GM12872 (cell line): ENCODE measurements around the gene DNAJB12.

ENCODE experiments used
- TF ChIP-seq, protein P1 (sequence below): IDR thresholded peaks from 3 replicates; pipeline ENCODE4 v1.5.1; 2011; ENCODE audit warnings: low read depth, mild to moderate bottlenecking, low read length, moderate library complexity; ENCODE audit not compliant: insufficient read depth

DNAJB12 gene

DNA sequence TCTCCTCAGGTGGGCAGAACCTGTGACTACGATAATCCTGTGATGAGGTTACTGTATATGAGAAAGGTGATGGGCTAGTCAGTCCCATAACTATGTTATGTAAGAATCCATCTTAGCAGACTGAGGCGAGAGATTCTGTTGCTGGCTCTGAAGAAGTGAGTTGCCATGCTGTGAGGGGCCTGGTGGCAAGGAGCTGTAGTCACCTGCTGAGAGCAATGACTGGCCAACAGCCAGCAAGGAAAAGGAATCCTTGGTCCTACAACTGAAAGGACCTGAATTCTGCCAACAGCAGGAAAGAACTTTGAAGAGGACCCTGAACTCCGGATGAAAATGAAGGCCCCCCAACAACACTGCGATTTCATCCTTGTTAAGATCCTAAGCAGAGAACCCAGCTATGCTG lies 31.0 kb upstream of the DNAJB12 start:
- TF ChIP-seq, protein P1, sequence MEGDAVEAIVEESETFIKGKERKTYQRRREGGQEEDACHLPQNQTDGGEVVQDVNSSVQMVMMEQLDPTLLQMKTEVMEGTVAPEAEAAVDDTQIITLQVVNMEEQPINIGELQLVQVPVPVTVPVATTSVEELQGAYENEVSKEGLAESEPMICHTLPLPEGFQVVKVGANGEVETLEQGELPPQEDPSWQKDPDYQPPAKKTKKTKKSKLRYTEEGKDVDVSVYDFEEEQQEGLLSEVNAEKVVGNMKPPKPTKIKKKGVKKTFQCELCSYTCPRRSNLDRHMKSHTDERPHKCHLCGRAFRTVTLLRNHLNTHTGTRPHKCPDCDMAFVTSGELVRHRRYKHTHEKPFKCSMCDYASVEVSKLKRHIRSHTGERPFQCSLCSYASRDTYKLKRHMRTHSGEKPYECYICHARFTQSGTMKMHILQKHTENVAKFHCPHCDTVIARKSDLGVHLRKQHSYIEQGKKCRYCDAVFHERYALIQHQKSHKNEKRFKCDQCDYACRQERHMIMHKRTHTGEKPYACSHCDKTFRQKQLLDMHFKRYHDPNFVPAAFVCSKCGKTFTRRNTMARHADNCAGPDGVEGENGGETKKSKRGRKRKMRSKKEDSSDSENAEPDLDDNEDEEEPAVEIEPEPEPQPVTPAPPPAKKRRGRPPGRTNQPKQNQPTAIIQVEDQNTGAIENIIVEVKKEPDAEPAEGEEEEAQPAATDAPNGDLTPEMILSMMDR, result no peak

DNA sequence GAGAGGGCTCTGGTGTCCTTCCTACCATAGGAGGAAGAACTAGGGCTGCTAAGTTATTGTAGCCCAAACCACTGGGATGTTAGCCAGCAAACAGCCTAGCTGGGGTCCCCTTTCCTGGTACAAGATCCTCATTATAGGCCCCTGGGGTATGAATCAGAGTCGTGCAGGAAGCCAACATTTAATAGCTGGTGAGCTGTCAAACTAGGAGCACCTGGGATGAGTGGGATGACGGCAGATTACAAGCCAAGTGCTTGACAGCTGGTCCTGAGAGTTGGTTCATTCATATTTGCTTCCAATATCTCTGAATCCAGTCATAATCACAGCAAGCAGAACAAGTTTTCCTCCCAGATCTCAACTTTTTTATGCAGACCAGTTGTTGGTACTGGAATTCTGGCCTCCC lies 25.1 kb upstream of the DNAJB12 start:
- TF ChIP-seq, protein P1, result no peak

DNA sequence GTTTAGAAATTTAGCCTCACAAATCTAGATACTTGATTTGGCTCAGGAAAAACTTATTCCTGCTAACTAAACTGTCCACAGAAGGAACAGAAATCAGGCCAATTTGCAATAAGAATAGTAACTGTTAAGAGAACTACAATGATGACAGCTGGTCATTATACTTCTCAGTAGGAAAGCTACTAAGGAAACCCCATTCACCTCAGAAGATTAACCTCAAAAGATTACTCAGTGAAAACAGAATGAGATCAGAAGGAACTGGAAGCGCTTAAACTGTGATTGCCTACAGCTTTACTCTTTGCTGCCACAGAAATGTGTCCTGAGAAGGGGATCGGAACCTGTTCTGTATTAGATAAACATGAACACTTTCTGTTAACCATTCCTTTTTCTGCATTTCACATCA lies 24.3 kb upstream of the DNAJB12 start:
- TF ChIP-seq, protein P1, result no peak

DNA sequence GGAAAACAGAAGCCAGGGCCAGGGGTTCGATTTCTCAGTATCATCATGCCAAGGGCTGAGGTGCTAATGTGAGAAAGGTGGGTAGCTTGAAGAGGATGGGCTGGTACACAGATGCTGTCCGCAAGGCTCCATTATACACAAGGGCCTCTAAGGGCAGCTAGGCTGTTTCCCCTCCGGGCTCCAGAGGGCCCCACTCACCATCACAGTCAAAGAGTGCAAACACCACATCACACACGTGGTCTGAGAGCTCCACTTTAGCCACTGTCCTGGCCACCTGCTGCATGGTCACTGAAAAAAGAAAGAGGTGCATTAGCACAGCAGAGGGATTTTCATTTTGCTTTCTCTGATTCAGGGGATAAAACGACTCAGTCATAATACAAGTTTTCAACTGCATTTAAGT lies 20.9 kb upstream of the DNAJB12 start:
- TF ChIP-seq, protein P1, result peak; percentile 28; the same call in 2 of the 3 replicates

DNA sequence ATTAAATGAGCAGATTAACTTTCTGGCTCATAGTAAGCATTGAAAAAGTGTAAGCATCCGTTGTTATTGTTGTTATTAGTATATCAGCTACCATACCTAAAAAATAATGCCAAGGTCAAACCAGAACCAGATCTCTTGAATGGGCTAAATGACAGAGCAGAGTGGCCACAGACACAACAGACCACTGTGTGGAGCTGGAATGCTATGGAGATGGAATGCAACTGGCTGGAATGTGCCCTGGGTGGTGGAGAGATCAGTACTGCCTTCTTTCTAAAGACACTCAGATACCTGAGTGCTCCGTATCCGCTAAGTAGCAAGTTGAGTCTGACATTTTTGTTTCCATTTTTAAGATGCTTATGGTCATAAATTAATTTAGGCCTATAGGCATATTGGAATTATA lies 20.5 kb upstream of the DNAJB12 start:
- TF ChIP-seq, protein P1, result no peak

DNA sequence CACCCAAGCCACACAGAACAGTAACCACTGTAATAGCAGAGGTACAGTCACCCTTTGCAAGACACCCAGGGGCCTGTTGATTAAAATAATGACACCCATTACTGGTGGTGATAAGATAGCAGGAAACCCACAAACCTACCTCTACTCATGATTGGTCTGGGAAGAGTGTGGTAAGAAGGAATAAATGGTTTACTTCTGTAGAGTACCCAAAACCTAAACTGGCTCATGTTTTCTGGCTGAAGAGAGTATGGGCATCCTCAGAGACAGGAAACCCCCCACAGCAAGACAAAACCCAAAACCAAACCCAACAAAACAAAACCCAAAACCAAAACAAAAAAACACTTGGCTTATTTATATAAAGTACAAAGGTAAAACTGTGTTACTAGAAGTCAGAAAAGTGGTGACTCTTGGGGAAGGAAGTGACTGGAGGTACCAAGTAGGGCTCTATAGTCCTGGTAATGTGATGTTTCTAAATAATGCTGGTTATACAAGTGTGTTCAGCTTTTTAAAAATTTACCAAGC lies 15.5 kb upstream of the DNAJB12 start:
- TF ChIP-seq, protein P1, result no peak

DNA sequence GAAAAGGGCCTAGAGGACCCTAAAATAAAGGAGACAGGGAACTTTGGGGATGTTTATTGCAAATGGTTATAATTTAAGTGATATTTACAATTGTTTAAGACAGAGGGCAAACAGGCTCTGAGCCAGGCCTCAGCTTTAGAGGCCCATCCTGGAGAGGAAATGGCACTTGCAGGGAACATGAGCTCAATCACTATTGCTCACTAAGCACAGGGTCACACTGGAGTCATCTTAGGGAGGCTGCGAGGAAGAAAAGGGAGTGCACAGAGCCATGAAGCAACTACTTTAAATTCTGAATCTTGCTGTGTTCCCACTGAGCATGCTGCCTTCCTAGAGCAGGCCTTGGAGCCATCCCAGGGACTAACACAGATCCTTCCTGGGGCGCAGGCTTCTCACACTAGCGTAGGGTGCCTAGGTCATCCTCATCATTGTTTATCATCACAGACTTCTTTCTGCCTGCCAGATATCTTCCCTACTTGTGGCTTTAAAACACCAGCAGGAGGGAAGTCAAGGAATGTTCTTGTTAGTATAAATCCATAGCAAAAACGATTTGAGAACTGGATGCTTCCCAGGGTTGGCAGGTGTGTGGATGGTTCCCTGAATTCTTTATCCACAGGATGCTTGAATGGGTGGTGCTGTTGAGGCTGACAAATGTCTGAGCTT lies 12.7 kb upstream of the DNAJB12 start:
- TF ChIP-seq, protein P1, result no peak
